DND-41 (cell line): ENCODE data around the gene MIDN.

ENCODE experiments used
- ATAC-seq: fragments of 200-7000 bp; cut with Tn5 transposase; 3 replicates; pipeline ENCODE4 v1.9.1; 2021; ENCODE audit warnings: low read depth; ENCODE audit not compliant: insufficient read depth
- DNase-seq: peaks from one replicate; pipeline ENCODE4 v3.0.0-alpha.2; 2020
- H2AFZ ChIP-seq: 2 replicates; pipeline ENCODE4 v1.6.0; 2012; ENCODE audit warnings: low read depth, low read length
- H3K27ac ChIP-seq: 2 replicates; pipeline ENCODE4 v1.5.1; 2012; ENCODE audit warnings: low read length, inconsistent platforms
- H3K27me3 ChIP-seq: fragments of 200-600 bp; sonication (generic); 2 replicates; pipeline ENCODE4 v1.6.0; 2012; ENCODE audit warnings: low read length, mild to moderate bottlenecking, inconsistent platforms; ENCODE audit not compliant: insufficient read depth, poor library complexity
- H3K36me3 ChIP-seq: 2 replicates; pipeline ENCODE4 v1.5.1; 2012; ENCODE audit warnings: low read length, inconsistent platforms; ENCODE audit not compliant: insufficient read depth
- H3K4me1 ChIP-seq: 2 replicates; pipeline ENCODE4 v1.5.1; 2012; ENCODE audit warnings: mild to moderate bottlenecking, low read length; ENCODE audit not compliant: insufficient read depth
- H3K4me2 ChIP-seq: 2 replicates; pipeline ENCODE4 v1.6.0; 2012; ENCODE audit warnings: mild to moderate bottlenecking, moderate library complexity, low read length, inconsistent platforms; ENCODE audit not compliant: insufficient read depth
- H3K4me3 ChIP-seq, 2 experiments: fragments of 200-600 bp in 1 of 2; shearing (Covaris generic) in 1 of 2; 2 replicates each; pipeline ENCODE4 v1.5.1; 2012 to 2016; ENCODE audit warnings: inconsistent platforms in 2 of 2, low read length in 2 of 2, mild to moderate bottlenecking in 2 of 2, low read depth in 1 of 2, moderate library complexity in 1 of 2
- H3K79me2 ChIP-seq: 2 replicates; pipeline ENCODE4 v1.6.0; 2012; ENCODE audit warnings: low read length, inconsistent platforms; ENCODE audit not compliant: insufficient read depth
- H3K9ac ChIP-seq: 2 replicates; pipeline ENCODE4 v1.6.0; 2012; ENCODE audit warnings: low read depth, mild to moderate bottlenecking, inconsistent platforms, low read length, moderate library complexity
- H3K9me3 ChIP-seq: 2 replicates; pipeline ENCODE4 v1.5.1; 2012; ENCODE audit warnings: low read length, moderate library complexity, mild to moderate bottlenecking, inconsistent platforms; ENCODE audit not compliant: insufficient read depth, severe bottlenecking
- H4K20me1 ChIP-seq: 2 replicates; pipeline ENCODE4 v1.6.0; 2012; ENCODE audit warnings: low read length; ENCODE audit not compliant: insufficient read depth
- EZH2 ChIP-seq: IDR thresholded peaks from 3 replicates; pipeline ENCODE4 v1.6.1; 2012; ENCODE audit warnings: borderline replicate concordance, low read depth, mild to moderate bottlenecking, moderate library complexity, low read length, inconsistent platforms; ENCODE audit not compliant: severe bottlenecking
- TF ChIP-seq, protein P1 (sequence below): IDR thresholded peaks from 2 replicates; pipeline ENCODE4 v1.5.1; 2012; ENCODE audit warnings: borderline replicate concordance, low read length, moderate library complexity, mild to moderate bottlenecking; ENCODE audit not compliant: poor library complexity, severe bottlenecking; ENCODE audit errors: extremely low read depth

Gene MIDN

DNA sequence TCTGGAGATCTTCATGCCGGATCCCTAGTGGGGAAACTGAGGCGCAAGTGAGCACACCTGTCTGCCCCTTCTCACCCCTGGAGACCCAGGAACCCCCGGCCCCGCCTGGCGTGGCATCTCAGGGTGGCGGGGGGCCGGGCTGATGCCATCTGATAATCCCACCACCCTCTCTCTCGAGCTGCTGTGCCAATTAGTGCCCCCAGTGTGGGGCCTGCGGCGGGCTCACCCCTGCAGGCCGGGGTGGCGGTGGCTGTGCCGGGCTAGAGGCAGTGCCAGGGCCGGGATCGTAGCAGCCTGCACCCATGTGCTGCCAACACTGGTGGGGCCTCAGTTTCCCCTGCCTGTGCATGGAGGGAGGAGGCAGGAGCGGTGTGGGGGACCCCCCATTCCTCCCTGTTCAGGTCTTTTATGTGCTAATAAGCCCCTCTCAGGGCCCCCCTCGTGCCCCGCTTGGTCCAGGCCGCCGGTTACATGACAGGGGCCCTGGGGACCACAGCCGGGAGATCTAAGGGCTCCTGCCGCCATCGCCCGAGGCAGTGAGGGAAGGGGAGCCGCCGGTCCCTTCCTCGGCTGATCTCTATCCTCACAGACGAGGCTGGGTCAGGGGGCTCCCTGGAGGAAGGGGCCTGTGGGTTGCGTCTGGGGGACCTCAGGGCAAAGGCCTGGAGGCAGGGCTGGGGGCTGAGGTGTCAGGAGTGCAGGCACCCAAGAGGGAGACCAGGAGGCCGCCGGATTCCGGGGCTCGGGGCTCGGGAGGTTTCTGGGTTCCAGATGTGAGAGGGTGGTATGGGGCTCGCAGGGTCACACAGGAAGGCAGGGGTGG is 45.6 kb downstream of the MIDN start:
- Histone ChIP-seq H3K9me3 (no peaks in the 10 kb centered on the region), H3K79me2 (no peaks in the 10 kb centered on the region), H3K36me3 (no peaks in the 10 kb centered on the region), H3K4me3 (no peak overlapping the region), H3K27me3 (no peaks in the 10 kb centered on the region), H3K27ac (no peak overlapping the region), H4K20me1 (peaks cover 1% of the 10 kb centered on the region; the same call in 1 of the 2 replicates), H3K4me1 (no peaks in the 10 kb centered on the region), H3K4me2 (no peak overlapping the region), H2AFZ (no peak overlapping the region), H3K9ac (no peak overlapping the region)
- ATAC-seq (no peak), DNase-seq (no peak)
- TF ChIP-seq, protein P1, sequence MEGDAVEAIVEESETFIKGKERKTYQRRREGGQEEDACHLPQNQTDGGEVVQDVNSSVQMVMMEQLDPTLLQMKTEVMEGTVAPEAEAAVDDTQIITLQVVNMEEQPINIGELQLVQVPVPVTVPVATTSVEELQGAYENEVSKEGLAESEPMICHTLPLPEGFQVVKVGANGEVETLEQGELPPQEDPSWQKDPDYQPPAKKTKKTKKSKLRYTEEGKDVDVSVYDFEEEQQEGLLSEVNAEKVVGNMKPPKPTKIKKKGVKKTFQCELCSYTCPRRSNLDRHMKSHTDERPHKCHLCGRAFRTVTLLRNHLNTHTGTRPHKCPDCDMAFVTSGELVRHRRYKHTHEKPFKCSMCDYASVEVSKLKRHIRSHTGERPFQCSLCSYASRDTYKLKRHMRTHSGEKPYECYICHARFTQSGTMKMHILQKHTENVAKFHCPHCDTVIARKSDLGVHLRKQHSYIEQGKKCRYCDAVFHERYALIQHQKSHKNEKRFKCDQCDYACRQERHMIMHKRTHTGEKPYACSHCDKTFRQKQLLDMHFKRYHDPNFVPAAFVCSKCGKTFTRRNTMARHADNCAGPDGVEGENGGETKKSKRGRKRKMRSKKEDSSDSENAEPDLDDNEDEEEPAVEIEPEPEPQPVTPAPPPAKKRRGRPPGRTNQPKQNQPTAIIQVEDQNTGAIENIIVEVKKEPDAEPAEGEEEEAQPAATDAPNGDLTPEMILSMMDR, result no peak
- no peak for TF ChIP-seq EZH2

DNA sequence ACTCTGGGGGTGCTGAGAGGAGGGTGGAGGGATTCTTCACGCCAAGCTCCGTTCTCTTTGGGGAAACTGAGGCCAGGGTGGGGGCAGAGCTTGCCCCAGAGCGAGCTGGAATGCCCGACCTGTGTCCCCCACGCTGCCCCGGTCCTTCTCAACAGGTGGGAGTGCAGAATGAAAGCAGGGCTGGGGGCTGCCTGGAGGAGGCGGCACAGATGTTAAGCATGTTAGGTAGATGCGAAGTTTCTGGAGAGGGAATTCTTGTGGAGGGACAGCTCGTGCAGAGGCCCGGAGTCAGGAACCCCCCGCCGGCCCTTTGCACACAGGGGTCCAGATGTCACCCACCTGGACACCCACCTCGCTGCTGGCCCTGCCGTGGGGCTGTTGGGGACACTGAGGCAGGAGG is 46.3 kb downstream of the MIDN start:
- Histone ChIP-seq H3K4me1 (no peaks in the 10 kb centered on the region), H3K27me3 (no peaks in the 10 kb centered on the region), H2AFZ (no peak overlapping the region), H4K20me1 (no peaks in the 10 kb centered on the region), H3K9me3 (no peaks in the 10 kb centered on the region), H3K27ac (no peak overlapping the region), H3K4me3 (no peak overlapping the region), H3K4me2 (no peak overlapping the region), H3K79me2 (no peaks in the 10 kb centered on the region), H3K36me3 (no peaks in the 10 kb centered on the region), H3K9ac (no peak overlapping the region)
- ATAC-seq, result no peak
- DNase-seq, result no peak
- no peak for TF ChIP-seq EZH2
- TF ChIP-seq, protein P1, result no peak

- Histone ChIP-seq H3K27ac (no peak overlapping the region), H3K4me2 (no peak overlapping the region), H3K36me3 (no peaks in the 10 kb centered on the region), H3K9ac (no peak overlapping the region), H3K9me3 (no peaks in the 10 kb centered on the region), H3K27me3 (no peaks in the 10 kb centered on the region), H4K20me1 (no peaks in the 10 kb centered on the region), H3K79me2 (no peaks in the 10 kb centered on the region), H3K4me3 (no peak overlapping the region), H3K4me1 (no peaks in the 10 kb centered on the region), H2AFZ (no peak overlapping the region)
- peak; percentile 44 for DNase-seq
- peak; percentile 57 for ATAC-seq
- no peak for TF ChIP-seq EZH2
- TF ChIP-seq, protein P1, result no peak
These were observed 47.0 kb downstream of the MIDN start for GRCh38 chr19:1295169-1296012.
